Measurements from ENCODE around the gene LPP. TPM values are rescaled to one million over a fixed set of nuclear protein-coding genes. Genes with fewer than 3 reads are reported as not detected.

LPP gene
- total and polyA plus RNA-seq, 2 of the 13 experiments (the other 11 are each of a cell fraction or from before 2014, with no cell fraction given): 19.2 to 29.9 TPM

GRCh38 chr3:188518835-188519452 is 365.0 kb downstream of the LPP start (continued):
- TF ChIP-seq ZNF512 (CRISPR knock-in tag; IDR thresholded peaks at IDR 0.05): no peak
- TF ChIP-seq RAD51 (IDR thresholded peaks at IDR 0.05; ENCODE audit: borderline replicate concordance): no peak
- TF ChIP-seq YY1 (IDR thresholded peaks at IDR 0.05; ENCODE audit: insufficient read depth, insufficient replicate concordance, low read depth, low read length): no peak
- TF ChIP-seq ZNF570 (CRISPR knock-in tag; IDR thresholded peaks at IDR 0.05; ENCODE audit: borderline replicate concordance): no peak
- TF ChIP-seq KDM5A (IDR thresholded peaks at IDR 0.05; ENCODE audit: borderline replicate concordance, low read length): no peak
- TF ChIP-seq ZNF768 (CRISPR knock-in tag; IDR thresholded peaks at IDR 0.05): no peak
- no peak for TF ChIP-seq HNRNPLL (IDR thresholded peaks at IDR 0.05; ENCODE audit: low read depth, low read length, poor library complexity, severe bottlenecking)
- TF ChIP-seq ZNF17 (CRISPR knock-in tag; IDR thresholded peaks at IDR 0.05): no peak
- no peak for TF ChIP-seq CAMTA2 (CRISPR knock-in tag; IDR thresholded peaks at IDR 0.05; ENCODE audit: borderline replicate concordance)
- TF ChIP-seq ZNF432 (CRISPR knock-in tag; IDR thresholded peaks at IDR 0.05; ENCODE audit: borderline replicate concordance): no peak
- TF ChIP-seq ZNF44 (CRISPR knock-in tag; IDR thresholded peaks at IDR 0.05): no peak
- TF ChIP-seq SPEN (CRISPR knock-in tag; IDR thresholded peaks at IDR 0.05; ENCODE audit: low read depth): no peak
- TF ChIP-seq REST (IDR thresholded peaks at IDR 0.05; ENCODE audit: borderline replicate concordance in 1 of 2, low read depth in 1 of 2, low read length in 2 of 2): no peak
- TF ChIP-seq ZNF569 (CRISPR knock-in tag; IDR thresholded peaks at IDR 0.05; ENCODE audit: borderline replicate concordance): no peak
- no peak for TF ChIP-seq ZNF710 (CRISPR knock-in tag; IDR thresholded peaks at IDR 0.05; ENCODE audit: borderline replicate concordance)
- TF ChIP-seq ZNF746 (CRISPR knock-in tag; IDR thresholded peaks at IDR 0.05): no peak
- no peak for TF ChIP-seq CTCF (CRISPR knock-in tag; IDR thresholded peaks at IDR 0.05)
- TF ChIP-seq DR1 (CRISPR knock-in tag; IDR thresholded peaks at IDR 0.05): no peak
- TF ChIP-seq ELF4 (CRISPR knock-in tag; IDR thresholded peaks at IDR 0.05; ENCODE audit: borderline replicate concordance): no peak
- TF ChIP-seq GTF2F1 (IDR thresholded peaks at IDR 0.05; ENCODE audit: low read length): no peak
- no peak for TF ChIP-seq CHD2 (IDR thresholded peaks at IDR 0.05; ENCODE audit: low read depth, low read length)
- no peak for TF ChIP-seq ZNF792 (CRISPR knock-in tag; IDR thresholded peaks at IDR 0.05)
